Colonic mucosa (tissue), 4 donors: ENCODE data around the gene BACE1-AS. TPM values are rescaled to one million over a fixed set of nuclear protein-coding genes. Genes with fewer than 3 reads are reported as not detected.
"Not testable (repeated sequence)": the region's sequence is repeated elsewhere in the genome, so short reads cannot be mapped to it uniquely, and the experiment has no call there.

Experiments used
- DNase-seq: peaks from one replicate; pipeline ENCODE4 v3.0.0-alpha.2; 2020
- H3K27ac ChIP-seq: fragments of 200-600 bp; one replicate; pipeline ENCODE4 v1.8.0; 2021
- H3K27me3 ChIP-seq: fragments of 200-600 bp; one replicate; pipeline ENCODE4 v1.8.0; 2021
- H3K36me3 ChIP-seq: fragments of 200-600 bp; one replicate; pipeline ENCODE4 v1.8.0; 2021
- H3K4me1 ChIP-seq: fragments of 200-600 bp; one replicate; pipeline ENCODE4 v1.8.0; 2021; ENCODE audit warnings: mild to moderate bottlenecking
- H3K4me3 ChIP-seq: fragments of 200-600 bp; one replicate; pipeline ENCODE4 v1.8.0; 2021
- H3K9ac ChIP-seq, 2 donors: one replicate each; pipeline ENCODE4 v1.7.0; 2013; ENCODE audit warnings: control low read depth in 2 of 2, low read depth in 2 of 2, low read length in 2 of 2
- H3K9me3 ChIP-seq: fragments of 200-600 bp; one replicate; pipeline ENCODE4 v1.8.0; 2021
- CTCF ChIP-seq: fragments of 200-600 bp; IDR thresholded peaks from one replicate; pipeline ENCODE4 v1.8.0; 2022; ENCODE audit warnings: antibody characterized with exemption, mild to moderate bottlenecking
- intact Hi-C: fragments of 100-400 bp; cut with DNase I; formaldehyde crosslinking; loops from one replicate; pipeline ENCODE4 v1.14.1; 2022
- total RNA-seq, 2 donors: library from RNA; stranded (reverse); fragmentation: NEBNext Ultra II Directional in 1 of 2; extraction: Animal tissue kit (Norgen Biotek cat#: 25700) in 1 of 2; gene quantifications; one replicate each; pipeline ENCODE4 v1.2.1, GENCODE V29; 2021
- donor health status: healthy.
- donor health status: DM: no; HTN: no; CAD: no.
- donor health status: DM: no; HTN: no; CAD: no.

Gene BACE1-AS
- total RNA-seq, 2 donors from 2014 or later = 5.1 to 5.9 TPM

- H3K9ac ChIP-seq = peak overlapping the region; percentile 61 to 71
- no peak overlapping the region for H3K27ac ChIP-seq
- H3K9me3 ChIP-seq = no peaks in the 10 kb centered on the region
- DNase-seq = no peak
- no peaks in the 10 kb centered on the region for H3K27me3 ChIP-seq
- intact Hi-C loops = no loop called here
- peak overlapping the region; percentile 80 for H3K4me3 ChIP-seq
- no peaks in the 10 kb centered on the region for H3K36me3 ChIP-seq
- H3K4me1 ChIP-seq = peaks cover 11% of the 10 kb centered on the region
- TF ChIP-seq CTCF = no peak
Measured at GRCh38 chr11:117315285-117316196, 24.4 kb downstream of the BACE1-AS start.

GRCh38 chr11:117316197-117316961 lies 25.2 kb downstream of the BACE1-AS start, which contains the start of gene BACE1:
BACE1 (minus strand) TSS chr11:117316256; CDS start chr11:117315795, 461 bp downstream.
- intact Hi-C loops = no loop called here
- no peak within 1 kb of the TSS for H3K27ac ChIP-seq
- peak within 1 kb of the TSS; percentile 80 for H3K4me3 ChIP-seq
- H3K9me3 ChIP-seq = no peaks in the 10 kb centered on the region
- TF ChIP-seq CTCF = peak; percentile 14
- H3K27me3 ChIP-seq = no peaks in the 10 kb centered on the region
- peaks cover 11% of the 10 kb centered on the region for H3K4me1 ChIP-seq
- H3K9ac ChIP-seq = peak within 1 kb of the TSS; percentile 61 to 75
- no peaks in the 10 kb centered on the region for H3K36me3 ChIP-seq
- peak; percentile 78 for DNase-seq

GRCh38 chr11:117318738-117319137 lies 27.6 kb downstream of the BACE1-AS start:
- no peaks in the 10 kb centered on the region for H3K9me3 ChIP-seq
- no peaks in the 10 kb centered on the region for H3K36me3 ChIP-seq
- no peak for DNase-seq
- peaks cover 8% of the 10 kb centered on the region for H3K4me1 ChIP-seq
- intact Hi-C loops = no loop called here
- no peak for TF ChIP-seq CTCF
- H3K9ac ChIP-seq = no peak overlapping the region
- no peak overlapping the region for H3K27ac ChIP-seq
- H3K27me3 ChIP-seq = no peaks in the 10 kb centered on the region
- no peak overlapping the region for H3K4me3 ChIP-seq

- H3K9me3 ChIP-seq = no peaks in the 10 kb centered on the region
- TF ChIP-seq CTCF = no peak
- H3K9ac ChIP-seq = no peak overlapping the region
- H3K4me1 ChIP-seq = peaks cover 8% of the 10 kb centered on the region
- no peaks in the 10 kb centered on the region for H3K36me3 ChIP-seq
- intact Hi-C loops = no loop called here
- H3K27ac ChIP-seq = no peak overlapping the region
- DNase-seq = no peak
- H3K4me3 ChIP-seq = no peak overlapping the region
- no peaks in the 10 kb centered on the region for H3K27me3 ChIP-seq
Measured at GRCh38 chr11:117319214-117319840, 28.2 kb downstream of the BACE1-AS start.

- H3K27ac ChIP-seq = peak overlapping the region; percentile 85
- not testable (repeated sequence) for DNase-seq, H3K4me1 ChIP-seq, H3K36me3 ChIP-seq, H3K9me3 ChIP-seq, H3K27me3 ChIP-seq, H3K9ac ChIP-seq
- intact Hi-C loops = loop anchor here (5.0 kb wide), 1 partner anchor 95 kb away; the partner anchor contains the start of genes PCSK7 and RNF214
- H3K4me3 ChIP-seq = peak overlapping the region; percentile 75
Measured at GRCh38 chr11:117327255-117327566, 36.1 kb downstream of the BACE1-AS start.
